Glutamatergic neuron (in vitro differentiated cells): ENCODE results near the gene RREB1. TPM values are rescaled to one million over a fixed set of nuclear protein-coding genes. Genes with fewer than 3 reads are reported as not detected.

Experiments used
- DNase-seq: peaks from one replicate; pipeline ENCODE4 v3.0.0; 2022
- H3K27ac Mint-ChIP-seq: one replicate; pipeline ENCODE4 v1.8.0; 2020; ENCODE audit warnings: mild to moderate bottlenecking, mixed read lengths, inconsistent platforms; ENCODE audit not compliant: unreplicated experiment
- H3K27me3 Mint-ChIP-seq: one replicate; pipeline ENCODE4 v1.8.0; 2020; ENCODE audit warnings: mild to moderate bottlenecking, moderate library complexity, mixed read lengths, inconsistent platforms; ENCODE audit not compliant: unreplicated experiment
- H3K36me3 Mint-ChIP-seq: one replicate; pipeline ENCODE4 v1.8.0; 2020; ENCODE audit warnings: mild to moderate bottlenecking, mixed read lengths, inconsistent platforms; ENCODE audit not compliant: unreplicated experiment
- H3K4me1 Mint-ChIP-seq: one replicate; pipeline ENCODE4 v1.8.0; 2020; ENCODE audit warnings: mild to moderate bottlenecking, low read depth, mixed read lengths, inconsistent platforms; ENCODE audit not compliant: unreplicated experiment
- H3K4me3 Mint-ChIP-seq: one replicate; pipeline ENCODE4 v1.8.0; 2020; ENCODE audit warnings: mild to moderate bottlenecking, mixed read lengths, inconsistent platforms; ENCODE audit not compliant: unreplicated experiment
- H3K9me3 Mint-ChIP-seq: one replicate; pipeline ENCODE4 v1.8.0; 2020; ENCODE audit warnings: mild to moderate bottlenecking, moderate library complexity, mixed read lengths, inconsistent platforms; ENCODE audit not compliant: unreplicated experiment
- total RNA-seq: library from RNA; stranded (reverse); fragmentation: NEBNext Ultra II Directional; extraction: Animal tissue kit (Norgen Biotek cat#: 25700); gene quantifications from one replicate; pipeline ENCODE4 v1.2.1, GENCODE V29; 2021; ENCODE audit not compliant: unreplicated experiment
- TF ChIP-seq, protein P1 (sequence below): fragments of 200-600 bp; sonication (generic); IDR thresholded peaks from one replicate; pipeline ENCODE4 v1.5.0; 2021; ENCODE audit not compliant: partially characterized antibody, unreplicated experiment

The RREB1 gene
- total RNA-seq, 1 donor from 2014 or later, result 3.4 TPM

DNA sequence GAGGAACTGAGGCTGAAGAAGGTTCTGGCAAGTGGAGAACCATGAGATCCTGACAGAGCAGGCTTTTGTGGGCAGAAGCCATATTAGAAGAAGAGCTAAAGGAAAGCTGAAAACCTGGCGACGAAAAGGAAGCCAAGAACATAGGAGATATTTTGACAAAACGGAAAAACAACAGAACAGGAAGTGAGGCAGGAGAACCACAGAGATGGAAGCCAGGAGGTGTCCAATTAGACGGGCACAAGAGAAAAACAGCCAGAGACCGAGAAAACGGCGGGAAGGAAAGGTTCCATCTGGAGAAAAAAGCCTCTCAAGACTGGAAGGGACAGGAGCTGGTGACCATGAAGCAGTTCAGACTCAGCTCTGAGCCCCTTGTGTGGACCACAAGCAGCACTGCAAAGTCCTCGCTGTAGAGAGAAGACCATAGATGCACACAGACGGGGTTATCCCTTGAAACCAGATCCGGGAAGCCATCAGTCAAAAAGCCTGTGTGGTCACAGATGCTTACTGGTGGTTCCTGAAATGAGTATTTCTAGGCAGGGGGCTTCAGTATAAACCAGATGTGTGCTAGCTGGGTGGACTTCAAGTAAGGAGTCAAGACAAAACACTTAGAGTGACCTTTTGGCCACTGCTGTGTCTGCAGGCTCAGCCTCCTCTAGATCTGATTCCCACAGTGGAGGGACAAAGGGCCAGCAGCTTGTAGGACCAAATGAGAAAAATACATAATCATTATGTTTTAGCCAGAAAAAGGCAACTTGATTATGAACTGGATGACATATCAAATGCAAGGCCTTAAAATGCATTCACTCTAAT lies 174.5 kb downstream of the RREB1 start:
- H3K4me3 Mint-ChIP-seq, result no peak overlapping the region
- no peaks in the 10 kb centered on the region for H3K9me3 Mint-ChIP-seq
- peaks cover under 1% of the 10 kb centered on the region for H3K4me1 Mint-ChIP-seq
- no peak for DNase-seq
- TF ChIP-seq, protein P1, sequence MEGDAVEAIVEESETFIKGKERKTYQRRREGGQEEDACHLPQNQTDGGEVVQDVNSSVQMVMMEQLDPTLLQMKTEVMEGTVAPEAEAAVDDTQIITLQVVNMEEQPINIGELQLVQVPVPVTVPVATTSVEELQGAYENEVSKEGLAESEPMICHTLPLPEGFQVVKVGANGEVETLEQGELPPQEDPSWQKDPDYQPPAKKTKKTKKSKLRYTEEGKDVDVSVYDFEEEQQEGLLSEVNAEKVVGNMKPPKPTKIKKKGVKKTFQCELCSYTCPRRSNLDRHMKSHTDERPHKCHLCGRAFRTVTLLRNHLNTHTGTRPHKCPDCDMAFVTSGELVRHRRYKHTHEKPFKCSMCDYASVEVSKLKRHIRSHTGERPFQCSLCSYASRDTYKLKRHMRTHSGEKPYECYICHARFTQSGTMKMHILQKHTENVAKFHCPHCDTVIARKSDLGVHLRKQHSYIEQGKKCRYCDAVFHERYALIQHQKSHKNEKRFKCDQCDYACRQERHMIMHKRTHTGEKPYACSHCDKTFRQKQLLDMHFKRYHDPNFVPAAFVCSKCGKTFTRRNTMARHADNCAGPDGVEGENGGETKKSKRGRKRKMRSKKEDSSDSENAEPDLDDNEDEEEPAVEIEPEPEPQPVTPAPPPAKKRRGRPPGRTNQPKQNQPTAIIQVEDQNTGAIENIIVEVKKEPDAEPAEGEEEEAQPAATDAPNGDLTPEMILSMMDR, result no peak
- H3K27me3 Mint-ChIP-seq, result peaks cover 1% of the 10 kb centered on the region
- no peak overlapping the region for H3K27ac Mint-ChIP-seq
- no peaks in the 10 kb centered on the region for H3K36me3 Mint-ChIP-seq

DNA sequence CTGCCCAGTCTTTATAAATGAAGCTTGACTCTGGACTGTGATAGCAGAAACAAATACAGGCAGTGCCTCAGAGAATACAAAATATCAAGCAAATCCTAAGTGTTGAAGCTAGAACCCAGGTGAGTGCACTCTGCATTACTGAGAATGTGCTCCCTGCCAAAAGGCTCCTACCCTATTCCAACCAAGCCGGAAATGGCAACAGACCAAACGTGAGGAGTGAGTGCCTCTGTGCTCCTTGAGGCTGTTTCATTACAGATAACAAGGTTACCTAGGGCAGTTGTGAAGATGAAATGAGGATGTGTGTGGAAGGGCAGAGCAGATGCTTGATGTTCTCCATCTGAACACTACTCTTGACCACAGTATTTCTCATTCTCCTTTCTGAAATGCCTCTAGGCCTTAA lies 175.9 kb downstream of the RREB1 start:
- Mint-ChIP-seq H3K27me3 (peaks cover 1% of the 10 kb centered on the region), H3K4me3 (no peak overlapping the region), H3K36me3 (no peaks in the 10 kb centered on the region), H3K27ac (no peak overlapping the region), H3K4me1 (peaks cover 2% of the 10 kb centered on the region), H3K9me3 (no peaks in the 10 kb centered on the region)
- DNase-seq, result no peak
- TF ChIP-seq, protein P1, result no peak

DNA sequence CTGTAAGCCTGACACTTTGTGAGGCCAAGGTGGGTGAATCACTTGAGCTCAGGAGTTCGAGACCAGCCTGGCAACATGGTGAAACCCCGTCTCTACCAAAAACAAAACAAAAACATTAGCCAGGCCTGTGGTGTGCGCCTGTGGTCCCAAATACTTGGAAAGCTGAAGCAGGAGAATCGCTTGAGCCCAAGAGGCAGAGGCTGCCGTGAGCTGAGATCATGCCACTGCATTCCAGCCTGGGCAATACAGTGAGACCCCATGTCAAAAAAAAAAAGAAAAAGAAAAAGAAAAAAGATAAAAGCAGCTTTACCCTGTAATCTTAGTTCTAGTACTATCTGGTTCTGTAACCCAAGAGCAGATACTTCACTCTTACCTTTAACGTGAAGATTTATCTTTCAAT lies 177.7 kb downstream of the RREB1 start:
- no peaks in the 10 kb centered on the region for H3K36me3 Mint-ChIP-seq
- TF ChIP-seq, protein P1, result no peak
- DNase-seq, result no peak
- H3K4me1 Mint-ChIP-seq, result peaks cover 2% of the 10 kb centered on the region
- no peak overlapping the region for H3K4me3 Mint-ChIP-seq
- no peaks in the 10 kb centered on the region for H3K9me3 Mint-ChIP-seq
- H3K27me3 Mint-ChIP-seq, result peaks cover 1% of the 10 kb centered on the region
- H3K27ac Mint-ChIP-seq, result no peak overlapping the region

DNA sequence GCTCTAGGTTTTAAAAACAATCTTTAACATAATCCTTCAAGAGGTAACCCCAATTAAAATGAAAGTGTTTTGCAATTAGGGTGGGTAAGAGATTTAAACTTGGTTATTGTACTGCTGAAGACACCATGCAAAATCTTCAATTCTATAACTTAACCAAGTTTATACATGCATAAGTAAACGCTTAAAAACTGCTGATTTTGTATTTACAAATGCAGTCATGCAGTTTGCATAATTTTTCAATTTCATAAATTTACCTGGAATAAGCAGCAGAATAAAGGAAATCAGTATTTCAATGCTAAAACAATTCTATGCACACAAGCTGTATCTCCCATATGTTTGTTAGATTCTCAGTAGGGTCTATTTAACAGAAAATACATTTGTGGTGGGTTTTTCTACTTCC lies 182.3 kb downstream of the RREB1 start:
- TF ChIP-seq, protein P1, result no peak
- no peak for DNase-seq
- Mint-ChIP-seq H3K9me3 (no peaks in the 10 kb centered on the region), H3K36me3 (no peaks in the 10 kb centered on the region), H3K27me3 (no peaks in the 10 kb centered on the region), H3K27ac (no peak overlapping the region), H3K4me1 (peaks cover 2% of the 10 kb centered on the region), H3K4me3 (no peak overlapping the region)

DNA sequence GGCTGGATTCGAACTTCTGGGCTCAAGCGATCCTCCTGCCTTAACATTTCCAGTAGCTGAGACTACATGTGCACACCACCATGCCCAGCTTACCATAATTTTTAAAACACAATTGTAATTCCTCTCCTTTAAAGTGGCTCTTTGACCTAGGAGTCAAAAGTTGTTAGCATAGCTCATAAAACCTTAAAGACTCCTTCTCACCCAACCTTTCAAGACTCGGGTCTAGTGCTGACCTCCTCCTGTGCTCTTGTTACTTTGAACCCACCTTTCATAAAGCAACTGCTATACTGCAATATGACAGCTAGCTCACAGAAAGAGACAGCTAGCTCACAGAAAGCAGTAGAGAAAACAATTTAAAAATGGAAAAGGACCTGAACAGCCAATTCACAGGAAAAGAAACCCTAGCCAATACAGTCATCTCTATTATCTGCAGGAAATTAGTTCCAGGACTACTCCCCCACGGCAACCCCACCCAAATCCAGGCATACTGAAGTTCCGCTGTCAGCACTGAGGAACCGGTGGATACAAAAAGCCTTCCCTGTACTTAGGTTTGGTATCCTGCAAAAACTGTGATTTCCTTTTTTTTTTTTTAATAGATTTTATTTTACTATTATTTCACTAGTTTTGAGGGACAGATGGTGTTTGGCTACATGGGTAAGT lies 185.0 kb downstream of the RREB1 start:
- Mint-ChIP-seq H3K27me3 (no peaks in the 10 kb centered on the region), H3K27ac (no peak overlapping the region), H3K4me3 (no peak overlapping the region), H3K9me3 (no peaks in the 10 kb centered on the region), H3K36me3 (no peaks in the 10 kb centered on the region), H3K4me1 (no peaks in the 10 kb centered on the region)
- TF ChIP-seq, protein P1, result no peak
- DNase-seq, result no peak
